IMR-90 (cell line): ENCODE results near the gene ERBB4. TPM values are rescaled to one million over a fixed set of nuclear protein-coding genes. Genes with fewer than 3 reads are reported as not detected.

ENCODE experiments used
- ATAC-seq: fragments of 200-7000 bp; cut with Tn5 transposase; 2 replicates; pipeline ENCODE4 v1.9.1; 2020; ENCODE audit warnings: low read depth, mild to moderate bottlenecking, moderate library complexity
- BruUV-seq: library from RNA; stranded (reverse); fragments of 400-500 nt; replicated peaks from 2 replicates; lab custom pipeline; 2021; lab: Mats Ljungman, UMichigan
- CTCF ChIA-PET: fragments of 300-600 bp; formaldehyde crosslinking; extraction: SDS; loops from one replicate; lab custom pipeline; 2021; ENCODE audit warnings: antibody characterized with exemption; lab: Yijun Ruan, JAX
- POLR2A ChIA-PET: fragments of 300-600 bp; sonication (Branson Sonifier 250); formaldehyde crosslinking; loops from one replicate; lab custom pipeline; 2022; ENCODE audit warnings: antibody characterized with exemption; ENCODE audit not compliant: unreplicated experiment; lab: Charles Lee
- DNase-seq: peaks from one replicate; pipeline ENCODE4 v3.0.0; 2013
- H2AFZ ChIP-seq: replicated peaks from 2 replicates; pipeline ENCODE3; 2013; ENCODE audit warnings: low read length, mild to moderate bottlenecking; ENCODE audit not compliant: poor library complexity
- H2AK5ac ChIP-seq: 2 replicates; pipeline ENCODE4 v1.6.1; 2013; ENCODE audit warnings: low read depth, low read length, inconsistent platforms
- H2AK9ac ChIP-seq: replicated peaks from 2 replicates; pipeline ENCODE3; 2013; ENCODE audit warnings: mild to moderate bottlenecking, low read depth, low read length, moderate library complexity; ENCODE audit not compliant: poor library complexity
- H2BK120ac ChIP-seq: 2 replicates; pipeline ENCODE4 v1.6.1; 2013; ENCODE audit warnings: low read depth, low read length, inconsistent platforms
- H2BK15ac ChIP-seq: 3 replicates; pipeline ENCODE4 v1.6.1; 2013; ENCODE audit warnings: low read depth, low read length, inconsistent platforms
- H2BK20ac ChIP-seq: 2 replicates; pipeline ENCODE4 v1.6.1; 2013; ENCODE audit warnings: low read depth, mild to moderate bottlenecking, inconsistent platforms, low read length, moderate library complexity
- H2BK5ac ChIP-seq: 2 replicates; pipeline ENCODE4 v1.6.1; 2013; ENCODE audit warnings: mild to moderate bottlenecking, low read depth, low read length, inconsistent platforms; ENCODE audit not compliant: poor library complexity, severe bottlenecking
- H3K14ac ChIP-seq: replicated peaks from 2 replicates; pipeline ENCODE4 v1.6.1; 2013; ENCODE audit warnings: low read depth, low read length, inconsistent platforms
- H3K18ac ChIP-seq: 2 replicates; pipeline ENCODE4 v1.6.1; 2013; ENCODE audit warnings: low read depth, low read length, control low read depth
- H3K23ac ChIP-seq: 2 replicates; pipeline ENCODE4 v1.6.1; 2013; ENCODE audit warnings: low read depth, low read length, inconsistent platforms
- H3K27ac ChIP-seq: 2 replicates; pipeline ENCODE4 v1.5.1; 2013; ENCODE audit warnings: mild to moderate bottlenecking, control low read depth, low read length; ENCODE audit not compliant: insufficient read depth
- H3K27me3 ChIP-seq: 2 replicates; pipeline ENCODE4 v1.6.1; 2013; ENCODE audit warnings: low read length; ENCODE audit not compliant: control insufficient read depth, insufficient read depth
- H3K36me3 ChIP-seq: 2 replicates; pipeline ENCODE4 v1.6.1; 2013; ENCODE audit warnings: low read length, mixed read lengths; ENCODE audit not compliant: control insufficient read depth, insufficient read depth
- H3K4ac ChIP-seq: 2 replicates; pipeline ENCODE4 v1.6.1; 2013; ENCODE audit warnings: low read depth, low read length, inconsistent platforms
- H3K4me1 ChIP-seq: 2 replicates; pipeline ENCODE4 v1.6.1; 2013; ENCODE audit warnings: low read length, mixed read lengths; ENCODE audit not compliant: control insufficient read depth, insufficient read depth
- H3K4me2 ChIP-seq: 2 replicates; pipeline ENCODE4 v1.6.1; 2013; ENCODE audit warnings: low read depth, mild to moderate bottlenecking, control low read depth, low read length, moderate library complexity
- H3K4me3 ChIP-seq: 2 replicates; pipeline ENCODE4 v1.5.1; 2013; ENCODE audit warnings: low read depth, mild to moderate bottlenecking, control low read depth, low read length, moderate library complexity; ENCODE audit not compliant: insufficient read depth
- H3K56ac ChIP-seq: 2 replicates; pipeline ENCODE4 v1.6.1; 2013; ENCODE audit warnings: low read length, inconsistent platforms; ENCODE audit not compliant: insufficient read depth; ENCODE audit errors: extremely low read depth
- H3K79me1 ChIP-seq, 2 experiments: 2 replicates each; pipeline ENCODE4 v1.6.1; 2013; ENCODE audit warnings: low read length in 2 of 2, inconsistent platforms in 1 of 2, low read depth in 1 of 2
- H3K9ac ChIP-seq: 2 replicates; pipeline ENCODE4 v1.6.1; 2013; ENCODE audit warnings: low read depth, low read length, control low read depth
- H3K9me1 ChIP-seq: 2 replicates; pipeline ENCODE4 v1.6.1; 2013; ENCODE audit warnings: low read length, inconsistent platforms; ENCODE audit not compliant: insufficient read depth
- H3K9me3 ChIP-seq: 2 replicates; pipeline ENCODE4 v1.6.1; 2013; ENCODE audit warnings: low read length; ENCODE audit not compliant: control insufficient read depth, insufficient read depth
- H4K20me1 ChIP-seq: 2 replicates; pipeline ENCODE4 v1.6.1; 2013; ENCODE audit warnings: low read length, inconsistent platforms; ENCODE audit not compliant: insufficient read depth
- H4K5ac ChIP-seq: 2 replicates; pipeline ENCODE4 v1.6.1; 2013; ENCODE audit warnings: mild to moderate bottlenecking, low read depth, low read length, control low read depth
- H4K8ac ChIP-seq, 2 experiments: 2 replicates each; pipeline ENCODE4 v1.6.1; 2013; ENCODE audit warnings: low read depth in 2 of 2, low read length in 2 of 2, control low read depth in 1 of 2, inconsistent platforms in 1 of 2
- H4K91ac ChIP-seq: 2 replicates; pipeline ENCODE4 v1.6.1; 2013; ENCODE audit warnings: low read depth, low read length, inconsistent platforms; ENCODE audit not compliant: insufficient read depth
- NFE2L2 ChIP-seq: fragments of 150-350 bp; IDR thresholded peaks from 2 replicates; pipeline ENCODE4 v1.6.1; 2016; ENCODE audit warnings: low read depth, mild to moderate bottlenecking, low read length
- RCOR1 ChIP-seq: IDR thresholded peaks from 2 replicates; pipeline ENCODE4 v1.6.1; 2012; ENCODE audit warnings: mild to moderate bottlenecking, low read length, improper control_type of control experiment; ENCODE audit not compliant: insufficient replicate concordance
- SMC3 ChIP-seq: fragments of 150-350 bp; IDR thresholded peaks from 2 replicates; pipeline ENCODE4 v1.6.1; 2016; ENCODE audit warnings: low read depth, mild to moderate bottlenecking, antibody characterized with exemption, low read length, moderate library complexity
- WGBS, 2 experiments: methylation state at CpG; one replicate each; pipeline versions ENCODE4 v1.1.5 to v1.1.7; 2013; ENCODE audit warnings: missing lambda C conversion rate in 2 of 2; ENCODE audit not compliant: insufficient read length in 1 of 2; ENCODE audit errors: extremely low coverage in 2 of 2; 5-methylcytosine and 5-hydroxymethylcytosine counted together
- dilution Hi-C: fragments of 300-500 bp; cut with HindIII; formaldehyde crosslinking; loops from one replicate; pipeline ENCODE4 v1.14.3; 2018; ENCODE audit warnings: low sequenced_read_pairs; ENCODE audit not compliant: unreplicated experiment
- in situ Hi-C: fragments of 300-500 bp; cut with MboI; formaldehyde crosslinking; loops from 3 replicates; pipeline ENCODE4 v1.14.3; 2019; ENCODE audit warnings: low sequenced_read_pairs, inconsistent platforms, mixed read lengths
- intact Hi-C: fragments of 100-400 bp; cut with micrococcal nuclease; formaldehyde crosslinking; loops from 2 replicates; pipeline ENCODE4 v1.10.0; 2022
- polyA plus RNA-seq, 3 experiments: library from polyadenylated mRNA; depleted of rRNA; stranded (reverse); fragments of >200 nt; gene quantifications; 2 replicates each; pipeline ENCODE4 v1.2.3, GENCODE V29; 2012; ENCODE audit warnings: low replicate concordance in 1 of 3
- total RNA-seq: library from RNA; depleted of rRNA; stranded (reverse); fragments of >200 nt; gene quantifications from 2 replicates; pipeline ENCODE4 v1.2.3, GENCODE V29; 2012

The ERBB4 gene
- total and polyA plus RNA-seq, 2 of the 4 experiments (the other 2 are of a cell fraction): not detected

- H3K14ac ChIP-seq: no peak overlapping the region
- ChIA-PET POLR2A (no interaction called here), CTCF (no interaction called here)
- no peak overlapping the region for H2AK5ac ChIP-seq
- dilution Hi-C loops: no loop called here
- no peaks in the 10 kb centered on the region for H3K9me1 ChIP-seq
- no peak overlapping the region for H4K5ac ChIP-seq
- no peak overlapping the region for H3K9ac ChIP-seq
- no peaks in the 10 kb centered on the region for H3K27me3 ChIP-seq
- intact Hi-C loops: no loop called here
- H3K36me3 ChIP-seq: no peaks in the 10 kb centered on the region
- no peak overlapping the region for H2BK20ac ChIP-seq
- no peak overlapping the region for H2BK5ac ChIP-seq
- no peak overlapping the region for H3K18ac ChIP-seq
- in situ Hi-C loops: no loop called here
- H3K56ac ChIP-seq: no peak overlapping the region
- H3K4me2 ChIP-seq: no peak overlapping the region
- H2AK9ac ChIP-seq: no peak overlapping the region
- H2BK120ac ChIP-seq: no peak overlapping the region
- no peak for ATAC-seq
- no peak overlapping the region for H2BK15ac ChIP-seq
- peaks cover 6% of the 10 kb centered on the region; the same call in 1 of the 2 replicates for H3K9me3 ChIP-seq
- H4K8ac ChIP-seq: no peak overlapping the region
- TF ChIP-seq SMC3: no peak
- TF ChIP-seq RCOR1: no peak
- no peak for TF ChIP-seq NFE2L2
- DNase-seq: no peak
- no peak overlapping the region for H3K4ac ChIP-seq
- no peak overlapping the region for H3K4me3 ChIP-seq
- H3K79me1 ChIP-seq: no peaks in the 10 kb centered on the region
- no peak overlapping the region for H2AFZ ChIP-seq
- H4K20me1 ChIP-seq: no peaks in the 10 kb centered on the region
- WGBS, 2 experiments: no CpG with 5 or more reads among the region's 1 CpG
- H3K4me1 ChIP-seq: no peaks in the 10 kb centered on the region
- H4K91ac ChIP-seq: no peak overlapping the region
- H3K27ac ChIP-seq: no peak overlapping the region
- no TSS peak for BruUV-seq
- no peak overlapping the region for H3K23ac ChIP-seq
Measured at GRCh38 chr2:211333377-211333776, 1205.2 kb downstream of the ERBB4 start.
